Neural cell (in vitro differentiated cells): ENCODE data around the gene MS4A2.

ENCODE experiments used
- CTCF ChIP-seq: fragments of 450-650 bp; IDR thresholded peaks from 2 replicates; pipeline ENCODE4 v1.5.1; 2014; ENCODE audit warnings: antibody characterized with exemption, mild to moderate bottlenecking, moderate library complexity; ENCODE audit not compliant: poor library complexity, severe bottlenecking
- EP300 ChIP-seq: fragments of 450-650 bp; conservative IDR thresholded peaks from 2 replicates; pipeline ENCODE4 v1.6.1; 2014; ENCODE audit warnings: antibody characterized with exemption, mild to moderate bottlenecking, moderate library complexity; ENCODE audit not compliant: poor library complexity, severe bottlenecking
- MXI1 ChIP-seq: fragments of 450-650 bp; conservative IDR thresholded peaks from 2 replicates; pipeline ENCODE4 v1.6.1; 2014; ENCODE audit warnings: antibody characterized with exemption, mild to moderate bottlenecking; ENCODE audit not compliant: poor library complexity, severe bottlenecking
- POLR2AphosphoS5 ChIP-seq: IDR thresholded peaks from 2 replicates; pipeline ENCODE4 v1.6.1; 2012
- RAD21 ChIP-seq: fragments of 450-650 bp; conservative IDR thresholded peaks from 2 replicates; pipeline ENCODE4 v1.6.1; 2014; ENCODE audit warnings: antibody characterized with exemption, mild to moderate bottlenecking, moderate library complexity
- REST ChIP-seq: IDR thresholded peaks from 2 replicates; pipeline ENCODE4 v1.6.1; 2012; ENCODE audit warnings: borderline replicate concordance

GRCh38 chr11:60124802-60125432 lies 36.5 kb downstream of the MS4A2 start:
- TF ChIP-seq CTCF: no peak
- TF ChIP-seq POLR2AphosphoS5: no peak
- TF ChIP-seq REST: no peak
- TF ChIP-seq MXI1: no peak
- TF ChIP-seq EP300: no peak
- no peak for TF ChIP-seq RAD21
